Endothelial cell of hepatic sinusoid (primary cell): ENCODE measurements around the gene C10orf88.
"Not testable (repeated sequence)": the region's sequence is repeated elsewhere in the genome, so short reads cannot be mapped to it uniquely, and the experiment has no call there.

ENCODE experiments used
- in situ Hi-C: cut with HindIII; loops from 2 replicates; pipeline ENCODE4 v1.10.0; 2017; ENCODE audit warnings: low sequenced_read_pairs

The C10orf88 gene

GRCh38 chr10:122962405-122962804 lies 8.4 kb upstream of the C10orf88 start:
- in situ Hi-C loops, result no loop called here

- in situ Hi-C loops, result no loop called here
These were observed 3.4 kb upstream of the C10orf88 start for GRCh38 chr10:122957474-122957873.

- in situ Hi-C loops, result no loop called here
These were observed 1.9 kb upstream of the C10orf88 start for GRCh38 chr10:122955892-122956291.

- in situ Hi-C loops, result no loop called here
These were observed 664 bp upstream of the C10orf88 start for GRCh38 chr10:122954731-122955050.

DNA sequence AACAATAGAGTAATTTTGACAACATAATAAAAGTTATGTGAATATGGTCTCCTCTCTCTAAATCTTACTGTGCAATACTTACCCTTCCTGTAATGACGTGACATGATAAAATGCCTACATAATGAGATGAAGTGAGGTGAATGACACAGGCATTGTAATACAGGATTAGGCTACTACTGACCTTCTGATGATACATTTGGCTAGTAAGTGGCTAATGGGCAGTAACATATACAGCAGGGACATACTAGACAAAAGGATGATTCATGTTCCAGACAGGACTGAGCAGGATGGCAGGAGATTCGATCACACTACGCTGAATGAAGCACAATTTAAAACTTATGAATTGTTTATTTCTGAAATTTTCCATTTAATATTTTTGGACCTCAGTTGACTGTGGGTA lies 4.7 kb downstream of the C10orf88 start:
- in situ Hi-C loops, result no loop called here

- in situ Hi-C loops, result no loop called here
These were observed 14.0 kb downstream of the C10orf88 start for GRCh38 chr10:122939856-122940543.

DNA sequence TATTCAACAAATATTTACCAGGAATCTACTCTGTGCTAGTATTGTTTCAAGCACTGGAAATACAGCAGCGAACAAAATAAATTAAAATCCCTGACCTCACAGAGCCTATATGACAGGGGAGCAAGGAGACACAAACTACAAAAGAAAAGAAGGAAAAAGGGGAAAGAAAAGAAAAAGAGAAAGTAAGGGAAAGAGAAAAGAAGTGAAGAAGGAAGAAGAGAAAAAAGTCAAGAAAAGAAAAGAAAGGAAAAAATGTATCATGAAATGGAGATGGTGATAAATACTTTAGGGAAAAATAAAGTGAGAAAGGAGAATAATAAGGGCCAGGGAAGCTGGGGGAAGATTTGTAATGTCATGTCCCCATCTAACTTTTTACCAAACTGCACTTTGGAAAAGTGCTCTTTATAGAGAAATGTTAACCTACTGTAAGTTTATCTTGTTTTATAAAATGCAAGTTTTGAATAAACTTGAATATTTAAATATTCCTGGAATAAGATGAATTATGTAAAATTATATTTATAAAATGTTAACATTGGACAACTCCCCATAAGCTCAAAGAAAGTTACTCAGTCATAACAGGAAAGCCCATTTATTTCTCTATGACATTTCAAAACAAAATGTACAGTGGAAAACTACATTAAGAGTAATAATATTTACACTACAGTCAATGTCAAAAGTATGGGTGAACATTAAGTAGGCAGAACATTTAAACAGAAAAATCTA lies 14.7 kb downstream of the C10orf88 start:
- in situ Hi-C loops, result no loop called here

GRCh38 chr10:122931088-122931906 lies 22.7 kb downstream of the C10orf88 start:
- in situ Hi-C loops, result no loop called here

DNA sequence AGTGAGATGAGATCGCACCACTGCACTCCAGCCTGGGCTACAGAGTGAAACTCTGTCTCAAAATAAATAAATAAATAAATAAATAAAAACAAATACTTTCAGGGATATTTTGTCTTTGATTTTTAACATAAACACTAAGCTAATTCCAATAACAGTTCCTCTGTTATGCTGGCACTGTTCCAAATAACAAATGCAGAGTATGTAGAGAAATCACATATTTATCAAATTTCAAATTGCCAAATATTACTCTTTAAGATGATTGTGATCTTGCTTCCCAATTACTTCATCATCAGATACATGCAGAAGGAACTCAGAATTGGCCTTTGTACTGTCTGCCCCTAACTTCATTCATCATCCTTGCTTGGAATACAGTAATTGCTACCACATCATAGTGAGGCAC lies 23.9 kb downstream of the C10orf88 start:
- in situ Hi-C loops, result no loop called here

GRCh38 chr10:122915700-122916099 lies 38.3 kb downstream of the C10orf88 start:
- in situ Hi-C loops, result no loop called here

DNA sequence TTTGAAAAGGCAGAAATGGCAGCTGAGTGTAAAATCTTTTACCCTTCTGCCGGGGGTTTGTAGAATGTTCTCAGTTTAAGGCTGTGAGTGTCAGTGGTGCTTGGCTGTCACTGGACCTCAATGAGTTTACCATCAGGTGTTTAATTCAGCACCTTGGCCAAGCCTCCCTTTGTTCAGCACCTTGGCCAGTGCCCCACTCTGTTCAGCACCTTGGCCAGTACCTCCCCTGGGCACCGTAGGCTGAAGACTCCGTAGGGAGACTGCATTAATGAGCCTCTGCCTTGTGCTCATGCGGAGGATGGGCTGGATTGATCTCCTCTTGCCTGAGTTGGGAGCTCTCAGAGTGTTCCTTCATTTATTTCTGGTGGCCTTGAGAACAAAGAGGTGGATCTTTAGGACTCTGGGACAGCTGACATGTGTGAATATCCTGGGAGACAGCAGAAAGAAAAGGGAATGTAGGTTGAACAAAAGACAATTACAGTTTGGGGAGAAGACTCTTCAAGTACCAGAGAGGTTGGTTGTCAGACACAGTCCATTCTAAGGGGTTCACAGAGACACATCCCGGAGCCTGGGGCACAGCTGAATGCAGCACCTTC lies 42.0 kb downstream of the C10orf88 start:
- in situ Hi-C loops, result no loop called here

DNA sequence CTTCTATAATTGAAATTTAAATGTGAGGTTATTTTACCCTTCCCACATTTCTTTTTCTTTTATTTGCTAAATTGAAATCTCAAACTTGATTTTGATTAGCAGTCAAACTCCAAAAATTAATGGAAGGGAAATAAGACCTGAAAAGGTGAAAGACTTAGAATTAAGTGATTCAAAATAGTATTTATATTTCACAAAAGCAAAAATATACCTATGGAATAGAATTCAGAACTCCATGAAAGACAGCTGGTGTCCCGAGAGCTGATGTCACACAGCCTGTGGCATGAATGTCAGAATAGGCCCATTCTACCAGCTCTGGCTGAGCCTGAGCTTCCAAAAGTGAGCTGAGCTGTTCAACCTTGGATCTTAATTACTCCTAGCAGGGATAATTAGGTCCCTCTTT lies 43.7 kb downstream of the C10orf88 start, which contains the start of gene FAM24A:
FAM24A (plus strand) TSS at position 301 of the 400 bp plus-strand sequence. CDS start 1,025 bp downstream, outside the sequence.
- in situ Hi-C loops, result no loop called here

- in situ Hi-C loops, result not testable (repeated sequence)
These were observed 50.2 kb downstream of the C10orf88 start for GRCh38 chr10:122903861-122904260.

GRCh38 chr10:122894261-122894944 lies 59.6 kb downstream of the C10orf88 start:
- in situ Hi-C loops, result no loop called here

DNA sequence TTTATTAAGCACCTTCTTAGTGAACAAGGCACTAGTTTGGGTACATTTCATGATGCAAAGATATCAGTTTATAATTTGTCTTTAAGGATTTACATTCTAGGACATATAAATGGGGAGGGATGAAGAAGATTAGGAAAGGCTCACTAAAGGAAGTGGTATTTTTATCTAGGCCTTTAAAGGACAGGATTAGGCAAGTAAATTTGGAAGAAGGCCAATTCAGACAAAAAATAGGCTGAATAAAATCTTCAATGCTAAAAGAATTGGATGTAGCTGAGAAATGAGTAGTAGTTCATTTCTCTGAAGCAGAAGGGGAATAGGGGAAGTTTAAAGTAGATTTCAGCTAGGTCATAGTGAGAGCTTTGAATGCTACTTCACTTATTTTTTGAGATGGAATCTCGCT lies 69.9 kb downstream of the C10orf88 start:
- in situ Hi-C loops, result loop anchor here (10.0 kb wide), 1 partner anchor 79 kb away; no protein-coding TSS in a partner anchor

GRCh38 chr10:122882766-122883165 lies 71.3 kb downstream of the C10orf88 start:
- in situ Hi-C loops, result loop anchor here (10.0 kb wide), 1 partner anchor 78 kb away; no protein-coding TSS in a partner anchor
